HCEC 1CT (cell line): ENCODE results near the gene SLC36A1.

Experiments
- DNase-seq: peaks from one replicate; pipeline ENCODE4 v3.0.0-alpha.2; 2017

Gene SLC36A1

GRCh38 chr5:151541571-151541970 lies 94.2 kb downstream of the SLC36A1 start:
- no peak for DNase-seq
